ENCODE measurements around the gene SLC23A1.

- no peak for TF ChIP-seq CTCF (IDR thresholded peaks at IDR 0.05)
- no peak for TF ChIP-seq CEBPB (IDR thresholded peaks at IDR 0.05)
- no peak for TF ChIP-seq MYC (IDR thresholded peaks at IDR 0.05; ENCODE audit: borderline replicate concordance, low read length)
- no peak for TF ChIP-seq PBX3 (IDR thresholded peaks at IDR 0.05)
- no peak for TF ChIP-seq POLR2A (IDR thresholded peaks at IDR 0.05; ENCODE audit: low read length)
Measured at GRCh38 chr5:139379626-139380449, 3.3 kb downstream of the SLC23A1 start.

All from A549 (cell line).